ENCODE measurements around the gene ATAD1. TPM values are rescaled to one million over a fixed set of nuclear protein-coding genes. Genes with fewer than 3 reads are reported as not detected.

Gene ATAD1
- total RNA-seq, 1 experiment from 2014 or later: 62.0 TPM

- no peak for TF ChIP-seq SIN3A (IDR thresholded peaks at IDR 0.05; ENCODE audit: borderline replicate concordance, insufficient read depth, low read depth, low read length)
- TF ChIP-seq CTCF (IDR thresholded peaks at IDR 0.05): no peak
- TF ChIP-seq REST (IDR thresholded peaks at IDR 0.05; ENCODE audit: insufficient read depth in 1 of 2, low read depth in 2 of 2, low read length in 1 of 2): no peak
- no peak for TF ChIP-seq POLR2AphosphoS5 (IDR thresholded peaks at IDR 0.05; ENCODE audit: low read depth, low read length)
- TF ChIP-seq TCF7L2 (IDR thresholded peaks at IDR 0.05; ENCODE audit: low read depth, low read length): no peak
- Histone ChIP-seq H3K36me3 (ENCODE audit: control insufficient read depth, insufficient read depth, low read length) (peaks cover 34% of the 10 kb centered on the region), H3K9me3 (ENCODE audit: control insufficient read depth, insufficient read depth, low read depth, low read length) (no peaks in the 10 kb centered on the region), H3K27me3 (ENCODE audit: control insufficient read depth, insufficient read depth, low read length) (no peaks in the 10 kb centered on the region), H3K4me1 (ENCODE audit: control insufficient read depth, insufficient read depth, low read length) (no peaks in the 10 kb centered on the region), H3K4me3 (ENCODE audit: low read depth in 2 of 2, low read length in 2 of 2) (no peak overlapping the region), H3K27ac (ENCODE audit: low read length) (no peak overlapping the region)
- no peak for DNase-seq (ENCODE audit: low read depth, low spot score)
- TSS peak; percentile 16 for BruUV-seq (replicated peaks)
- POLR2A ChIA-PET: no interaction called here
- no peak for ATAC-seq
- in situ Hi-C loops (cut with HindIII; ENCODE audit: low pct_unique_long_range_greater_than_20kb, low sequenced_read_pairs) (no loop called here), intact Hi-C loops (cut with micrococcal nuclease; ENCODE audit: unreplicated experiment) (no loop called here)
- CTCF ChIA-PET: no interaction called here
These were observed 63.8 kb downstream of the ATAD1 start for GRCh38 chr10:87753995-87754866.

GRCh38 chr10:87752566-87752965, 65.5 kb downstream of the ATAD1 start:
- H3K4me1 ChIP-seq (ENCODE audit: control insufficient read depth, insufficient read depth, low read length): no peaks in the 10 kb centered on the region
- CTCF ChIA-PET: no interaction called here
- no peaks in the 10 kb centered on the region for H3K27me3 ChIP-seq (ENCODE audit: control insufficient read depth, insufficient read depth, low read length)
- no peaks in the 10 kb centered on the region for H3K9me3 ChIP-seq (ENCODE audit: control insufficient read depth, insufficient read depth, low read depth, low read length)
- POLR2A ChIA-PET: no interaction called here
- TF ChIP-seq CTCF (IDR thresholded peaks at IDR 0.05) (no peak), POLR2AphosphoS5 (IDR thresholded peaks at IDR 0.05; ENCODE audit: low read depth, low read length) (no peak)
- in situ Hi-C loops (cut with HindIII; ENCODE audit: low pct_unique_long_range_greater_than_20kb, low sequenced_read_pairs): no loop called here
- BruUV-seq (replicated peaks): no TSS peak
- intact Hi-C loops (cut with micrococcal nuclease; ENCODE audit: unreplicated experiment): no loop called here
- DNase-seq (ENCODE audit: low read depth, low spot score) (no peak), ATAC-seq (no peak)
- H3K36me3 ChIP-seq (ENCODE audit: control insufficient read depth, insufficient read depth, low read length): peaks cover 34% of the 10 kb centered on the region
- no peak overlapping the region for H3K27ac ChIP-seq (ENCODE audit: low read length)
- H3K4me3 ChIP-seq (ENCODE audit: low read depth in 2 of 2, low read length in 2 of 2): no peak overlapping the region

Data from Panc1 (cell line).